Neutrophil (primary cell): ENCODE measurements around the gene SCN7A.

Source experiments
- H3K27ac ChIP-seq: fragments of 200-600 bp; sonication (generic); 2 replicates; pipeline ENCODE4 v1.5.1; 2016; ENCODE audit warnings: mild to moderate bottlenecking, moderate library complexity
- H3K27me3 ChIP-seq: fragments of 200-600 bp; sonication (generic); 2 replicates; pipeline ENCODE4 v1.6.0; 2016; ENCODE audit warnings: mild to moderate bottlenecking
- H3K36me3 ChIP-seq: fragments of 200-600 bp; sonication (generic); 2 replicates; pipeline ENCODE4 v1.5.1; 2017
- H3K4me1 ChIP-seq, 2 experiments: fragments of 200-600 bp in 1 of 2; sonication (generic) in 1 of 2; 1 replicate in 1 of 2; 2 replicates in 1 of 2; pipeline versions ENCODE4 v1.5.1 to v1.6.1; 2013 to 2016; ENCODE audit warnings: low read depth in 1 of 2, low read length in 1 of 2, mild to moderate bottlenecking in 1 of 2, moderate library complexity in 1 of 2; ENCODE audit not compliant: control insufficient read depth in 1 of 2, insufficient read depth in 1 of 2
- H3K4me3 ChIP-seq, 2 experiments: fragments of 200-600 bp in 1 of 2; sonication (generic) in 1 of 2; 1 replicate in 1 of 2; 2 replicates in 1 of 2; pipeline ENCODE4 v1.5.1; 2013 to 2016; ENCODE audit warnings: low read depth in 1 of 2, low read length in 1 of 2, mild to moderate bottlenecking in 1 of 2, moderate library complexity in 1 of 2
- H3K9me3 ChIP-seq: fragments of 200-600 bp; sonication (generic); 2 replicates; pipeline ENCODE4 v1.5.1; 2016
- CTCF ChIP-seq: fragments of 200-600 bp; sonication (generic); IDR thresholded peaks from 2 replicates; pipeline ENCODE4 v1.5.1; 2016; ENCODE audit warnings: antibody characterized with exemption

The SCN7A gene

DNA sequence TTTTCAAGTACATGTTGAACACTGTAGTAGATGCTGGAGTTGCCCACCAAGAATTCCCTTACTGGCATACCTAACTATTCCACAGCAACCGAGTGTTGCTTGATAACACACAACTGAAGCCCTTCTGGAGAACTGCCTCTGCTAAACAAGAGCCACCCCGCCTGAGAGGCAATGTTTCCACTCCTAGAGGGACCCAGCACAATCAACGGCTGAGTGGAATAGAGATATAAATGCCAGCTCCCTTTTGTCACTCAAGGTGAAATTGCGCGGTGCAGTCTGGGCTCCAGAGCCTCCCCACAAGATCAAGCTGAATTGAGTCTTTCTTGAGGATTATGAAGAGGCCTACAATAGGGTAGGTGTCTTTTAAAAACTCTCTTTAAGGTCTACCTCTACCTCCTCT is 69.2 kb downstream of the SCN7A start:
- no peaks in the 10 kb centered on the region for H3K4me1 ChIP-seq
- no peak overlapping the region for H3K4me3 ChIP-seq
- H3K9me3 ChIP-seq: no peaks in the 10 kb centered on the region
- no peak overlapping the region for H3K27ac ChIP-seq
- H3K27me3 ChIP-seq: no peaks in the 10 kb centered on the region
- TF ChIP-seq CTCF: no peak
- no peaks in the 10 kb centered on the region for H3K36me3 ChIP-seq

DNA sequence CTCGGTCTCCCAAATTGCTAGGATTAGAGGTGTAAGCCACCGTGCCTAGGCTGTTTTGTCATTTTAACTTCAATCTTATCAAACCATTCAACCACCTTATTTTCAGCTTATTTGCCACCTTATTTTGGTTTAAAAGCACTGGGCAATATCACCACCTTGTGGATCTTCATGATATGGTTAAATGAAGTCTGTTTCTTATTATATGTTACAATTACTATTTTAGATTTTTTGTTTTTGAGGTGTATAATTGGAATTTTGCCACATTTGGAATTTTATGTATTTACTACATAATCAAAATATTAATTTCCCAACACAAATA is 74.5 kb downstream of the SCN7A start:
- TF ChIP-seq CTCF: no peak
- no peak overlapping the region for H3K4me3 ChIP-seq
- H3K4me1 ChIP-seq: no peaks in the 10 kb centered on the region
- H3K27ac ChIP-seq: no peak overlapping the region
- H3K36me3 ChIP-seq: no peaks in the 10 kb centered on the region
- H3K9me3 ChIP-seq: no peaks in the 10 kb centered on the region
- H3K27me3 ChIP-seq: no peaks in the 10 kb centered on the region

DNA sequence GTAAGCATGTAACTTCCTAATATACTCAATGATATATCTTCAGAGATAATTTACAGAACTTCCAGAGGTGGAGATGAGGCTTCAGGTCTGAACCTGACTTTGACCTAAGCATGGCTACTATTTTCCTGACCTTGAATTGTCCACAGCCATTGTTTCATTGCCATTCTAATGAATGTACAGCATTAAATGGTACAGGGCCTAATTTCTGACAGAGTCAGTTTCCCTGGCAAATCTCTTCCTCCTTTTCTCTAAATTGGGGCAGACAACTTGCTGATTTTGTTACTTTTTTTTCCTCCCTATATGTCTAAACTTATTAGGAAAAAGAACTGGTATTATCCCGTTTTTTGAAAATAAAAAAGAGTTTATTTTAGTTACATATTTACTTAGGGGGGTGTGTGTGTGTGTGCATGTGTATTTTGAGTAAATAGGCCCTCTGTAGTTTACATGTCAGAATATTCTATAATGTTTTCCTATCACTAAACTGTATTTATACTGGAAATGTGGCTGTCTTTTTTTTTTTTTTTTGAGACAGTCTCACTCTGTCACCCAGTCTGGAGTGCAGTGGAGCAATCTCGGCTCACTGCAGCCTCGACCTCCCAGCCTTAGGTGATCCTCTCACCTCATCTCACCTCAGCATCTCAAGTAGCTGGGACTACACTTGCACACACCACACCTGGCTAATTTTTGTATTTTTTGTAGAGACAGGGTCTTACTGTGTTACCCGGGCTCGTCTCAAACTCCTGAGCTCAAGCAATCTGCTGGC is 75.0 kb downstream of the SCN7A start:
- Histone ChIP-seq H3K4me1 (no peaks in the 10 kb centered on the region), H3K9me3 (no peaks in the 10 kb centered on the region), H3K27ac (no peak overlapping the region), H3K4me3 (no peak overlapping the region), H3K36me3 (no peaks in the 10 kb centered on the region), H3K27me3 (no peaks in the 10 kb centered on the region)
- TF ChIP-seq CTCF: no peak

GRCh38 chr2:166417669-166418068 is 76.4 kb downstream of the SCN7A start:
- Histone ChIP-seq H3K27me3 (no peaks in the 10 kb centered on the region), H3K4me3 (no peak overlapping the region), H3K27ac (no peak overlapping the region), H3K36me3 (no peaks in the 10 kb centered on the region), H3K9me3 (no peaks in the 10 kb centered on the region), H3K4me1 (no peaks in the 10 kb centered on the region)
- no peak for TF ChIP-seq CTCF

GRCh38 chr2:166413255-166413654 is 80.8 kb downstream of the SCN7A start:
- Histone ChIP-seq H3K36me3 (no peaks in the 10 kb centered on the region), H3K27ac (no peak overlapping the region), H3K4me3 (no peak overlapping the region), H3K4me1 (no peaks in the 10 kb centered on the region), H3K27me3 (no peaks in the 10 kb centered on the region), H3K9me3 (no peaks in the 10 kb centered on the region)
- TF ChIP-seq CTCF: no peak
